GM21515 (cell line): ENCODE results near the gene EDEM1.
"Not testable (repeated sequence)": the region's sequence is repeated elsewhere in the genome, so short reads cannot be mapped to it uniquely, and the experiment has no call there.

Experiments
- ATAC-seq: cut with Tn5 transposase; IDR thresholded peaks from one replicate; pipeline ENCODE4 v1.9.1; 2021; ENCODE audit not compliant: unreplicated experiment

EDEM1 gene

GRCh38 chr3:5187156-5187919 is at the start of gene EDEM1:
EDEM1 (plus strand) TSS chr3:5187707; CDS start chr3:5187806, 99 bp downstream.
- peak; percentile 83 for ATAC-seq

GRCh38 chr3:5138214-5138981 is 49.1 kb upstream of the EDEM1 start:
- no peak for ATAC-seq

- peak; percentile 42 for ATAC-seq
These were observed 47.3 kb upstream of the EDEM1 start for GRCh38 chr3:5140230-5140621.

- no peak for ATAC-seq
These were observed 46.7 kb upstream of the EDEM1 start for GRCh38 chr3:5140839-5141238.

- ATAC-seq = no peak
These were observed 45.7 kb upstream of the EDEM1 start for GRCh38 chr3:5141760-5142159.

GRCh38 chr3:5143464-5143863 is 44.0 kb upstream of the EDEM1 start:
- ATAC-seq = no peak

GRCh38 chr3:5144316-5144994 is 43.1 kb upstream of the EDEM1 start:
- no peak for ATAC-seq

GRCh38 chr3:5145120-5145519 is 42.4 kb upstream of the EDEM1 start:
- ATAC-seq = no peak

- ATAC-seq = not testable (repeated sequence)
These were observed 40.4 kb upstream of the EDEM1 start for GRCh38 chr3:5147152-5147551.

- no peak for ATAC-seq
These were observed 38.1 kb upstream of the EDEM1 start for GRCh38 chr3:5149306-5149880.

- ATAC-seq = no peak
These were observed 35.9 kb upstream of the EDEM1 start for GRCh38 chr3:5151586-5151985.

GRCh38 chr3:5153074-5153473 is 34.4 kb upstream of the EDEM1 start:
- ATAC-seq = no peak

- no peak for ATAC-seq
These were observed 32.3 kb upstream of the EDEM1 start for GRCh38 chr3:5155241-5155640.

- ATAC-seq = no peak
These were observed 27.2 kb upstream of the EDEM1 start for GRCh38 chr3:5160321-5160720.

- ATAC-seq = no peak
These were observed 26.3 kb upstream of the EDEM1 start for GRCh38 chr3:5160940-5161858.

GRCh38 chr3:5162102-5162501 is 25.4 kb upstream of the EDEM1 start:
- no peak for ATAC-seq

- no peak for ATAC-seq
These were observed 21.8 kb upstream of the EDEM1 start for GRCh38 chr3:5165698-5166097.

- no peak for ATAC-seq
These were observed 20.7 kb upstream of the EDEM1 start for GRCh38 chr3:5166846-5167245.

GRCh38 chr3:5168110-5168509 is 19.4 kb upstream of the EDEM1 start:
- ATAC-seq = no peak

- no peak for ATAC-seq
These were observed 17.7 kb upstream of the EDEM1 start for GRCh38 chr3:5169807-5170206.
